ENCODE measurements around the gene ADGRL1.
"Not testable (repeated sequence)": the region's sequence is repeated elsewhere in the genome, so short reads cannot be mapped to it uniquely, and the experiment has no call there.

ADGRL1 gene

GRCh38 chr19:14204676-14205451 lies 1.1 kb downstream of the ADGRL1 start:
- peak overlapping the region; percentile 60 to 80 (median 73) for H3K4me3 ChIP-seq
- H3K4me2 ChIP-seq = peak overlapping the region; percentile 86 to 92 (median 91)
- peaks cover 26 to 67% (median 56%) of the 10 kb centered on the region in 10 experiments; a peak in 19 of 20 replicates for H3K4me1 ChIP-seq
- H3K27me3 ChIP-seq = peaks cover 34 to 56% (median 44%) of the 10 kb centered on the region in 11 experiments
- peaks cover 0 to 60% (median 48%) of the 10 kb centered on the region in 11 experiments; a peak in 18 of 22 replicates for H4K20me1 ChIP-seq
- H3K27ac ChIP-seq = peak overlapping the region in 8 of 11 experiments; percentile 49 to 90 (median 84); a peak in 10 of 22 replicates
- H3K9ac ChIP-seq = peak overlapping the region; percentile 72 to 85 (median 82); a peak in 21 of 22 replicates
- not testable (repeated sequence) for H3K36me3 ChIP-seq; H3K9me3 ChIP-seq (replicated peaks in 1 of 11)

GRCh38 chr19:14204219-14204618 lies 1.8 kb downstream of the ADGRL1 start:
- H3K4me1 ChIP-seq = peaks cover 26 to 61% (median 51%) of the 10 kb centered on the region in 10 experiments; a peak in 19 of 20 replicates
- H3K9me3 ChIP-seq (replicated peaks in 1 of 11); H3K36me3 ChIP-seq; H3K27ac ChIP-seq; H3K4me3 ChIP-seq; H3K9ac ChIP-seq: not testable (repeated sequence)
- peak overlapping the region in 9 of 11 experiments; percentile 86 to 92 (median 91); a peak in 18 of 22 replicates for H3K4me2 ChIP-seq
- peaks cover 0 to 66% (median 48%) of the 10 kb centered on the region in 11 experiments; a peak in 18 of 22 replicates for H4K20me1 ChIP-seq
- H3K27me3 ChIP-seq = peaks cover 29 to 49% (median 37%) of the 10 kb centered on the region in 11 experiments

- H3K4me2 ChIP-seq = peak overlapping the region in 10 of 11 experiments; percentile 27 to 92 (median 90); a peak in 16 of 22 replicates
- not testable (repeated sequence) for H3K4me3 ChIP-seq; H3K9me3 ChIP-seq (replicated peaks in 1 of 11)
Measured at GRCh38 chr19:14203788-14204187, 2.2 kb downstream of the ADGRL1 start.

GRCh38 chr19:14203177-14203576 lies 2.8 kb downstream of the ADGRL1 start:
- TF ChIP-seq Cebpa-rat (IDR thresholded peaks at IDR 0.05) = no peak
- Histone ChIP-seq H3K4me3 (no peak overlapping the region), H3K27ac (no peak overlapping the region), H3K36me3 (no peaks in the 10 kb centered on the region), H3K27me3 (peaks cover 20 to 39% (median 27%) of the 10 kb centered on the region in 11 experiments), H4K20me1 (peaks cover 0 to 76% (median 52%) of the 10 kb centered on the region in 11 experiments; a peak in 19 of 22 replicates), H3K4me2 (peak overlapping the region in 10 of 11 experiments; percentile 27 to 92 (median 90); a peak in 19 of 22 replicates), H3K9me3 (replicated peaks in 1 of 11) (no peaks in the 10 kb centered on the region), H3K9ac (peak overlapping the region in 2 of 11 experiments; percentile 10 to 23; a peak in 1 of 22 replicates), H3K4me1 (peaks cover 18 to 53% (median 42%) of the 10 kb centered on the region in 10 experiments; a peak in 19 of 20 replicates)

More at GRCh38 chr19:14203788-14204187, 2.2 kb downstream of the ADGRL1 start:
- not testable (repeated sequence) for H3K9ac ChIP-seq, H3K27ac ChIP-seq, H3K36me3 ChIP-seq
- Histone ChIP-seq H3K4me1 (peaks cover 24 to 59% (median 48%) of the 10 kb centered on the region in 10 experiments; a peak in 19 of 20 replicates), H3K27me3 (peaks cover 26 to 45% (median 33%) of the 10 kb centered on the region in 11 experiments), H4K20me1 (peaks cover 0 to 70% (median 48%) of the 10 kb centered on the region in 11 experiments; a peak in 19 of 22 replicates)

GRCh38 chr19:14201481-14201880 lies 4.5 kb downstream of the ADGRL1 start:
- Histone ChIP-seq H3K27me3 (peaks cover 13 to 31% (median 24%) of the 10 kb centered on the region in 11 experiments), H4K20me1 (peaks cover 0 to 92% (median 59%) of the 10 kb centered on the region in 11 experiments; a peak in 19 of 22 replicates), H3K4me1 (peaks cover 15 to 52% (median 37%) of the 10 kb centered on the region in 10 experiments; a peak in 18 of 20 replicates)
- not testable (repeated sequence) for H3K9me3 ChIP-seq (replicated peaks in 1 of 11); H3K4me3 ChIP-seq; H3K27ac ChIP-seq; H3K9ac ChIP-seq; H3K36me3 ChIP-seq; H3K4me2 ChIP-seq

- not testable (repeated sequence) for H3K36me3 ChIP-seq; H3K9me3 ChIP-seq (replicated peaks in 1 of 11); H3K4me2 ChIP-seq; H3K27ac ChIP-seq; H3K9ac ChIP-seq; H3K4me3 ChIP-seq
- Histone ChIP-seq H3K4me1 (peaks cover 13 to 49% (median 34%) of the 10 kb centered on the region in 10 experiments; a peak in 18 of 20 replicates), H4K20me1 (peaks cover 0 to 94% (median 59%) of the 10 kb centered on the region in 11 experiments; a peak in 19 of 22 replicates), H3K27me3 (peaks cover 6 to 22% (median 16%) of the 10 kb centered on the region in 11 experiments)
Measured at GRCh38 chr19:14200147-14200841, 5.7 kb downstream of the ADGRL1 start.

- H4K20me1 ChIP-seq = peaks cover 0 to 94% (median 49%) of the 10 kb centered on the region in 11 experiments; a peak in 18 of 22 replicates
- TF ChIP-seq Cebpa-rat (IDR thresholded peaks at IDR 0.05) = no peak
- no peak overlapping the region for H3K9ac ChIP-seq
- H3K27ac ChIP-seq = peak overlapping the region in 1 of 11 experiments; percentile 11; a peak in 1 of 22 replicates
- peaks cover 0 to 6% (median 0%) of the 10 kb centered on the region in 11 experiments; a peak in 3 of 22 replicates for H3K27me3 ChIP-seq
- H3K4me1 ChIP-seq = peaks cover 6 to 44% (median 27%) of the 10 kb centered on the region in 10 experiments; a peak in 18 of 20 replicates
- H3K4me3 ChIP-seq = no peak overlapping the region
- no peaks in the 10 kb centered on the region for H3K9me3 ChIP-seq (replicated peaks in 1 of 11)
- no peaks in the 10 kb centered on the region for H3K36me3 ChIP-seq
- H3K4me2 ChIP-seq = no peak overlapping the region
Measured at GRCh38 chr19:14198384-14199376, 7.3 kb downstream of the ADGRL1 start.

- no peak overlapping the region for H3K4me2 ChIP-seq
- no peaks in the 10 kb centered on the region for H3K27me3 ChIP-seq
- H3K4me1 ChIP-seq = peaks cover 0 to 43% (median 21%) of the 10 kb centered on the region in 10 experiments; a peak in 13 of 20 replicates
- no peaks in the 10 kb centered on the region for H3K9me3 ChIP-seq (replicated peaks in 1 of 11)
- peaks cover 0 to 86% (median 42%) of the 10 kb centered on the region in 11 experiments; a peak in 18 of 22 replicates for H4K20me1 ChIP-seq
- no peak overlapping the region for H3K4me3 ChIP-seq
- no peak overlapping the region for H3K9ac ChIP-seq
- TF ChIP-seq Cebpa-rat (IDR thresholded peaks at IDR 0.05) = no peak
- H3K27ac ChIP-seq = no peak overlapping the region
- no peaks in the 10 kb centered on the region for H3K36me3 ChIP-seq
Measured at GRCh38 chr19:14197882-14198281, 8.1 kb downstream of the ADGRL1 start.

GRCh38 chr19:14197288-14197687 lies 8.7 kb downstream of the ADGRL1 start:
- H3K27ac ChIP-seq; H3K9ac ChIP-seq; H3K4me3 ChIP-seq; H3K9me3 ChIP-seq (replicated peaks in 1 of 11); H3K4me2 ChIP-seq; H3K27me3 ChIP-seq; H3K36me3 ChIP-seq: not testable (repeated sequence)
- Histone ChIP-seq H3K4me1 (peaks cover 0 to 42% (median 19%) of the 10 kb centered on the region in 10 experiments; a peak in 12 of 20 replicates), H4K20me1 (peaks cover 0 to 83% (median 40%) of the 10 kb centered on the region in 11 experiments; a peak in 17 of 22 replicates)

GRCh38 chr19:14196105-14196504 lies 9.9 kb downstream of the ADGRL1 start:
- not testable (repeated sequence) for H3K36me3 ChIP-seq; H3K9me3 ChIP-seq (replicated peaks in 1 of 11); H3K27me3 ChIP-seq; H3K27ac ChIP-seq; H3K4me3 ChIP-seq
- peaks cover 0 to 31% (median 18%) of the 10 kb centered on the region in 10 experiments; a peak in 12 of 20 replicates for H3K4me1 ChIP-seq
- peaks cover 0 to 71% (median 29%) of the 10 kb centered on the region in 11 experiments; a peak in 15 of 22 replicates for H4K20me1 ChIP-seq
- H3K9ac ChIP-seq = peak overlapping the region in 1 of 11 experiments; percentile 18; a peak in 1 of 22 replicates
- H3K4me2 ChIP-seq = peak overlapping the region in 2 of 11 experiments; percentile 40 to 49; a peak in 3 of 22 replicates

- Histone ChIP-seq H4K20me1 (peaks cover 0 to 66% (median 24%) of the 10 kb centered on the region in 11 experiments; a peak in 15 of 22 replicates), H3K4me1 (peaks cover 0 to 25% (median 16%) of the 10 kb centered on the region in 10 experiments; a peak in 12 of 20 replicates)
- H3K27ac ChIP-seq; H3K9ac ChIP-seq; H3K4me3 ChIP-seq; H3K27me3 ChIP-seq; H3K4me2 ChIP-seq; H3K9me3 ChIP-seq (replicated peaks in 1 of 11); H3K36me3 ChIP-seq: not testable (repeated sequence)
Measured at GRCh38 chr19:14195216-14195615, 10.8 kb downstream of the ADGRL1 start.
